Psoas muscle (tissue), 8 donors: Measurements from ENCODE around the gene HSPA6. TPM values are rescaled to one million over a fixed set of nuclear protein-coding genes. Genes with fewer than 3 reads are reported as not detected.
A peak's percentile ranks its signal among the peaks of the same experiment; 100 is the strongest.
"Not testable (repeated sequence)": the region's sequence is repeated elsewhere in the genome, so short reads cannot be mapped to it uniquely, and the experiment has no call there.

ENCODE experiments used
- ATAC-seq, 4 donors: fragments of 200-7000 bp; cut with Tn5 transposase; one replicate each; pipeline ENCODE4 v1.9.1; 2020; ENCODE audit warnings: moderate library complexity in 3 of 4, mild to moderate bottlenecking in 2 of 4
- DNase-seq, 2 donors: peaks; one replicate each; pipeline ENCODE4 v3.0.0-alpha.2; 2020
- H3K27ac ChIP-seq: fragments of 200-600 bp; one replicate; pipeline ENCODE4 v1.8.0; 2022
- H3K27me3 ChIP-seq, 3 donors: fragments of 200-600 bp in 1 of 3; one replicate each; pipeline versions ENCODE4 v1.6.1 to v1.8.0; 2013 to 2022; ENCODE audit warnings: low read length in 2 of 3, mild to moderate bottlenecking in 2 of 3, moderate library complexity in 1 of 3; ENCODE audit not compliant: insufficient read depth in 3 of 3
- H3K36me3 ChIP-seq, 2 donors: fragments of 200-600 bp in 1 of 2; one replicate each; pipeline versions ENCODE4 v1.6.1 to v1.8.0; 2013 to 2022; ENCODE audit warnings: low read depth in 1 of 2, mild to moderate bottlenecking in 1 of 2, moderate library complexity in 1 of 2; ENCODE audit not compliant: insufficient read depth in 1 of 2
- H3K4me1 ChIP-seq: fragments of 200-600 bp; one replicate; pipeline ENCODE4 v1.8.0; 2022
- H3K4me3 ChIP-seq: fragments of 200-600 bp; one replicate; pipeline ENCODE4 v1.8.0; 2022; ENCODE audit warnings: mild to moderate bottlenecking
- H3K9me3 ChIP-seq: fragments of 200-600 bp; one replicate; pipeline ENCODE4 v1.8.0; 2022
- CTCF ChIP-seq: fragments of 200-600 bp; IDR thresholded peaks from one replicate; pipeline ENCODE4 v1.8.0; 2022; ENCODE audit warnings: antibody characterized with exemption
- WGBS, 3 donors: extraction: QIAGEN DNeasy Blood & Tissue Kit; methylation state at CpG; one replicate each; pipeline versions ENCODE4 v1.1.6 to v1.1.7; 2013; 5-methylcytosine and 5-hydroxymethylcytosine counted together
- intact Hi-C, 2 donors: fragments of 100-400 bp; cut with DNase I; formaldehyde crosslinking; loops; one replicate each; pipeline versions ENCODE4 v1.11.0 to v1.14.2; 2022
- polyA plus RNA-seq, 3 donors: library from polyadenylated mRNA; stranded (reverse); fragments of 200-250 nt; gene quantifications; one replicate each; pipeline ENCODE4 v1.2.3, GENCODE V29; 2013
- total RNA-seq, 4 donors: library from RNA; stranded (reverse); fragmentation: NEBNext Ultra II Directional in 2 of 4; extraction: Animal tissue kit (Norgen Biotek cat#: 25700) in 2 of 4; gene quantifications; one replicate each; pipeline versions ENCODE4 v1.2.1 to v1.2.4, GENCODE V29; 2021 to 2023
- donor health status: healthy with polysubstance abuse.
- donor health status: DM: no; HTN: no; CAD: no; lungs with moderate emphysema.
- donor health status: Bipolar disorder and iron deficiency.
- donor health status: healthy.
- donor health status: DM: yes; HTN: yes; CAD: no.
- donor health status: DM: no; HTN: no; CAD: no.
- donor health status: DM: no; HTN: no; CAD: no.
- donor health status: DM: yes; HTN: yes; CAD: no.

The HSPA6 gene
- total and polyA plus RNA-seq, 7 donors = 0.32 to 37.7 (median 0.98) TPM

GRCh38 chr1:161549652-161550051 lies 25.3 kb downstream of the HSPA6 start, which contains the start of gene FCGR3A:
FCGR3A (minus strand) TSS chr1:161549818; CDS start chr1:161549736, 82 bp downstream.
- no peak for ATAC-seq
- no peak for DNase-seq
- Histone ChIP-seq H3K27me3 (no peaks in the 10 kb centered on the region), H3K36me3 (no peaks in the 10 kb centered on the region), H3K4me3 (no peak within 1 kb of the TSS), H3K4me1 (no peaks in the 10 kb centered on the region), H3K27ac (no peak within 1 kb of the TSS), H3K9me3 (no peaks in the 10 kb centered on the region)
- intact Hi-C loops = no loop called here
- no peak for TF ChIP-seq CTCF
- 63 to 82% (median 73%) methylated on average over 2 of the region's 2 CpGs for WGBS, 3 donors

- not testable (repeated sequence) for H3K27ac ChIP-seq, ATAC-seq
Measured at GRCh38 chr1:161550942-161551341, 26.6 kb downstream of the HSPA6 start.

GRCh38 chr1:161553631-161554030 lies 29.3 kb downstream of the HSPA6 start:
- H3K9me3 ChIP-seq, intact Hi-C loops, H3K4me3 ChIP-seq, H3K27ac ChIP-seq, DNase-seq, H3K4me1 ChIP-seq, H3K27me3 ChIP-seq, ATAC-seq, H3K36me3 ChIP-seq: not testable (repeated sequence)
- 74 to 90% (median 79%) methylated on average over 1 of the region's 2 CpGs for WGBS, 3 donors

More at GRCh38 chr1:161550942-161551341, 26.6 kb downstream of the HSPA6 start:
- intact Hi-C loops, H3K4me3 ChIP-seq, H3K27me3 ChIP-seq, DNase-seq, H3K36me3 ChIP-seq, H3K4me1 ChIP-seq, H3K9me3 ChIP-seq: not testable (repeated sequence)
- 76 to 81% (median 79%) methylated on average over 5 of the region's 5 CpGs for WGBS, 3 donors

- DNase-seq, H3K27ac ChIP-seq, intact Hi-C loops, H3K9me3 ChIP-seq, H3K4me1 ChIP-seq, ATAC-seq, H3K4me3 ChIP-seq, H3K36me3 ChIP-seq, H3K27me3 ChIP-seq: not testable (repeated sequence)
- WGBS, 3 donors = 87 to 93% (median 89%) methylated on average over 3 of the region's 3 CpGs
Measured at GRCh38 chr1:161554340-161554739, 30.0 kb downstream of the HSPA6 start.

GRCh38 chr1:161554815-161555417 lies 30.6 kb downstream of the HSPA6 start:
- DNase-seq, H3K27me3 ChIP-seq, H3K27ac ChIP-seq, H3K36me3 ChIP-seq, H3K4me3 ChIP-seq, H3K9me3 ChIP-seq, H3K4me1 ChIP-seq, intact Hi-C loops: not testable (repeated sequence)
- ATAC-seq = peak in 1 of 4 donors; percentile 36
- WGBS, 3 donors = 45 to 55% (median 46%) methylated on average over 1 of the region's 1 CpG

- H3K36me3 ChIP-seq, H3K27me3 ChIP-seq, H3K4me3 ChIP-seq, H3K27ac ChIP-seq, H3K4me1 ChIP-seq, intact Hi-C loops, ATAC-seq, DNase-seq, H3K9me3 ChIP-seq: not testable (repeated sequence)
- 69 to 76% (median 76%) methylated on average over 3 of the region's 3 CpGs for whole genome bisulfite sequencing, 3 donors
Measured at GRCh38 chr1:161556143-161556542, 31.8 kb downstream of the HSPA6 start.

- H3K36me3 ChIP-seq, ATAC-seq, H3K27ac ChIP-seq, H3K27me3 ChIP-seq, intact Hi-C loops, DNase-seq, H3K4me3 ChIP-seq, H3K9me3 ChIP-seq, H3K4me1 ChIP-seq: not testable (repeated sequence)
- 80 to 94% (median 83%) methylated on average over 1 to 2 of the region's 2 CpGs for WGBS, 3 donors
Measured at GRCh38 chr1:161556990-161557389, 32.6 kb downstream of the HSPA6 start.

- H3K4me1 ChIP-seq, H3K36me3 ChIP-seq, H3K27ac ChIP-seq, H3K9me3 ChIP-seq, ATAC-seq, DNase-seq, intact Hi-C loops, H3K27me3 ChIP-seq, H3K4me3 ChIP-seq: not testable (repeated sequence)
- WGBS, 3 donors = 58 to 73% (median 61%) methylated on average over 5 to 6 of the region's 6 CpGs
Measured at GRCh38 chr1:161557506-161558450, 33.4 kb downstream of the HSPA6 start.

GRCh38 chr1:161560960-161561715 lies 36.8 kb downstream of the HSPA6 start:
- H3K27me3 ChIP-seq, intact Hi-C loops, H3K4me3 ChIP-seq, DNase-seq, H3K27ac ChIP-seq, H3K36me3 ChIP-seq, H3K9me3 ChIP-seq, H3K4me1 ChIP-seq: not testable (repeated sequence)
- ATAC-seq = peak in 1 of 4 donors; percentile 40
- WGBS, 3 donors = 25 to 40% (median 38%) methylated on average over 4 of the region's 4 CpGs

GRCh38 chr1:161562441-161562840 lies 38.1 kb downstream of the HSPA6 start:
- 70 to 90% (median 80%) methylated on average over 1 to 3 of the region's 3 CpGs for WGBS, 3 donors
- H3K27me3 ChIP-seq, ATAC-seq, H3K36me3 ChIP-seq, H3K4me3 ChIP-seq, H3K9me3 ChIP-seq, H3K4me1 ChIP-seq, intact Hi-C loops, H3K27ac ChIP-seq, DNase-seq: not testable (repeated sequence)
